Measurements from ENCODE around the gene PGAP6. TPM values are rescaled to one million over a fixed set of nuclear protein-coding genes. Genes with fewer than 3 reads are reported as not detected.
A peak's percentile ranks its signal among the peaks of the same experiment; 100 is the strongest.

PGAP6 gene
- total RNA-seq, 1 donor from 2014 or later = 80.5 TPM

DNA sequence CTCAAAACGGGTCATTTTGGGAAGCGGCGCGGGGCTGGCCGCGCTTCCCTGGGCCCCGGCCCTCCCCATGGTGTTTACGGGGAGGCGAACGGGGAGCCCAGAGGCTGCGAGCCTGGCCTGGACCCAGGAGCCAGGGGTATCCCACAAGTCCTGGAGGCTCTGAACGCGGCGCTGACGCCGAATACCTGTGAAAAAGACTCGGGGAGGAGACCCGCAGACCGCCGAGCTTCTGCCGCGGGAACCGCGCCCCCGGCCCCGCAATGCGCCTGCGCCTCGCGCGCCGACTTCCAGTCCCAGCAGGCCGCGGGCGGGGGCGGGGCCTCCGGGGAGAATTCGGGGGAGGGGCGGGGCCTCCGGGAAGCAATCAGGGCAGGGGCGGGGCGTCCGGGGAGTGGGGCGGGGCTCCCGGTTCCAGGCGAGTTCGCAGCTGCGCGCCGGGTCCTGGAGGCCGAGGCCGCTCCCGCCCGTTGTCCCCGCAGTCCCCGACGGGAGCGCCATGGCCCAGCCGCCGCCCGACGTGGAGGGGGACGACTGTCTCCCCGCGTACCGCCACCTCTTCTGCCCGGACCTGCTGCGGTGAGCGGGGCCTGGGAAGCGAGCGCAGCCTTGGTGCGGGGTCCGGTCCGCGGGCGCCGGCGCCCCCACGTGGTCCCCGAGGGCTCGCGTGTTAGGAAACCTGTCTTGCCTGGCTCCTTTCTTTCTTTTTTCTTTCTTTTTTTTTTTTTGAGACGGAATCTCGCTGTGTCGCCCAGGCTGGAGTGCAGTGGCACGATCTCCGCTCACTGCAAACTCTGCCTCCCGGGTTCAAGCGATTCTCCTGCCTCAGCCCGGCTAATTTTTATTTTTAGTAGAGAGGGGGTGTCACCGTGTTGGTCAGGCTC, 19.9 kb upstream of the PGAP6 start, which contains the start of gene DECR2:
Gene DECR2, plus strand, starts transcription at position 418 of the 881 bp plus-strand sequence. Its CDS starts 79 bp downstream, at position 497.
- peak within 1 kb of the TSS; percentile 98 for H2AFZ ChIP-seq (ENCODE audit: low read depth, low read length)
- peak within 1 kb of the TSS; percentile 87 for H3K9ac ChIP-seq (ENCODE audit: low read length)
- Mint-ChIP-seq H3K36me3 (ENCODE audit: low read depth, unreplicated experiment) (peaks cover 2% of the 10 kb centered on the region), H3K4me1 (ENCODE audit: low read depth, unreplicated experiment) (no peaks in the 10 kb centered on the region), H3K27me3 (ENCODE audit: low read depth, unreplicated experiment) (no peaks in the 10 kb centered on the region), H3K27ac (ENCODE audit: unreplicated experiment) (peak within 1 kb of the TSS; percentile 86), H3K9me3 (ENCODE audit: unreplicated experiment) (no peaks in the 10 kb centered on the region), H3K4me3 (ENCODE audit: unreplicated experiment) (peak within 1 kb of the TSS; percentile 87)
- FAIRE-seq (no peak), DNase-seq (ENCODE audit: low read depth) (peak; percentile 65)
- no peaks in the 10 kb centered on the region for H3K36me3 ChIP-seq (ENCODE audit: insufficient read depth, low read length)
- TF ChIP-seq, protein P1, sequence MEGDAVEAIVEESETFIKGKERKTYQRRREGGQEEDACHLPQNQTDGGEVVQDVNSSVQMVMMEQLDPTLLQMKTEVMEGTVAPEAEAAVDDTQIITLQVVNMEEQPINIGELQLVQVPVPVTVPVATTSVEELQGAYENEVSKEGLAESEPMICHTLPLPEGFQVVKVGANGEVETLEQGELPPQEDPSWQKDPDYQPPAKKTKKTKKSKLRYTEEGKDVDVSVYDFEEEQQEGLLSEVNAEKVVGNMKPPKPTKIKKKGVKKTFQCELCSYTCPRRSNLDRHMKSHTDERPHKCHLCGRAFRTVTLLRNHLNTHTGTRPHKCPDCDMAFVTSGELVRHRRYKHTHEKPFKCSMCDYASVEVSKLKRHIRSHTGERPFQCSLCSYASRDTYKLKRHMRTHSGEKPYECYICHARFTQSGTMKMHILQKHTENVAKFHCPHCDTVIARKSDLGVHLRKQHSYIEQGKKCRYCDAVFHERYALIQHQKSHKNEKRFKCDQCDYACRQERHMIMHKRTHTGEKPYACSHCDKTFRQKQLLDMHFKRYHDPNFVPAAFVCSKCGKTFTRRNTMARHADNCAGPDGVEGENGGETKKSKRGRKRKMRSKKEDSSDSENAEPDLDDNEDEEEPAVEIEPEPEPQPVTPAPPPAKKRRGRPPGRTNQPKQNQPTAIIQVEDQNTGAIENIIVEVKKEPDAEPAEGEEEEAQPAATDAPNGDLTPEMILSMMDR (IDR thresholded peaks at IDR 0.05; ENCODE audit: insufficient read depth, low read depth, low read length) = no peak
- no peak for TF ChIP-seq EZH2 (IDR thresholded peaks at IDR 0.05; ENCODE audit: insufficient read depth, low read length)
- H4K20me1 ChIP-seq (ENCODE audit: insufficient read depth, low read length) = peaks cover 25% of the 10 kb centered on the region
- H3K27me3 ChIP-seq (ENCODE audit: insufficient read depth, low read length) = no peaks in the 10 kb centered on the region
- H3K27ac ChIP-seq (ENCODE audit: low read depth, low read length) = peak within 1 kb of the TSS; percentile 75
- H3K79me2 ChIP-seq (ENCODE audit: insufficient read depth, low read length) = peaks cover 9% of the 10 kb centered on the region
- H3K4me3 ChIP-seq (ENCODE audit: insufficient read depth, low read depth, low read length) = peak within 1 kb of the TSS; percentile 78
- H3K9me3 ChIP-seq (ENCODE audit: insufficient read depth, low read depth, low read length) = no peaks in the 10 kb centered on the region
- peaks cover 8% of the 10 kb centered on the region for H3K4me1 ChIP-seq (ENCODE audit: insufficient read depth, low read length)
- peak within 1 kb of the TSS; percentile 93 for H3K4me2 ChIP-seq (ENCODE audit: low read length)

DNA sequence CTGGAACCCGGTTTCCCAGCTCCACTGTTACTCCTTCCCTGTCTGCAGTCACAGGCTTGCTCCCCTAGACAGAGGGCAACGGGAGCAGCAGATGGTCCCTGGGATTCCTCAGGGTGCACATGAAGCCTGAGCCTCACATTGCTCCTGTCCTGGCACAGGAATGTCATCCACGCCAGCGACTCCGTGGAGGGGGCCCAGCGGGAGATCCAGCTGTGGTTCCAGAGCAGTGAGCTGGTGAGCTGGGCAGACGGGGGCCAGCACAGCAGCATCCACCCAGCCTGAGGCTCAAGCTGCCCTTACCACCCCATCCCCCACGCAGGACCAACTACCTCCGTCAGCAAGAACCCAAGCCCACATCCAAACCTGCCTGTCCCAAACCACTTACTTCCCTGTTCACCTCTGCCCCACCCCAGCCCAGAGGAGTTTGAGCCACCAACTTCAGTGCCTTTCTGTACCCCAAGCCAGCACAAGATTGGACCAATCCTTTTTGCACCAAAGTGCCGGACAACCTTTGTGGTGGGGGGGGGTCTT, 18.3 kb upstream of the PGAP6 start:
- Histone ChIP-seq H3K27me3 (ENCODE audit: insufficient read depth, low read length) (no peaks in the 10 kb centered on the region), H3K9me3 (ENCODE audit: insufficient read depth, low read depth, low read length) (no peaks in the 10 kb centered on the region), H4K20me1 (ENCODE audit: insufficient read depth, low read length) (peaks cover 25% of the 10 kb centered on the region), H2AFZ (ENCODE audit: low read depth, low read length) (no peak overlapping the region), H3K4me1 (ENCODE audit: insufficient read depth, low read length) (peaks cover 8% of the 10 kb centered on the region), H3K79me2 (ENCODE audit: insufficient read depth, low read length) (peaks cover 9% of the 10 kb centered on the region), H3K27ac (ENCODE audit: low read depth, low read length) (no peak overlapping the region), H3K36me3 (ENCODE audit: insufficient read depth, low read length) (no peaks in the 10 kb centered on the region), H3K9ac (ENCODE audit: low read length) (peak overlapping the region; percentile 87), H3K4me2 (ENCODE audit: low read length) (peak overlapping the region; percentile 93), H3K4me3 (ENCODE audit: insufficient read depth, low read depth, low read length) (peak overlapping the region; percentile 78)
- TF ChIP-seq, protein P1 (IDR thresholded peaks at IDR 0.05; ENCODE audit: insufficient read depth, low read depth, low read length) = no peak
- TF ChIP-seq EZH2 (IDR thresholded peaks at IDR 0.05; ENCODE audit: insufficient read depth, low read length) = no peak
- H3K4me3 Mint-ChIP-seq (ENCODE audit: unreplicated experiment) = peak overlapping the region; percentile 84
- H3K9me3 Mint-ChIP-seq (ENCODE audit: unreplicated experiment) = no peaks in the 10 kb centered on the region
- H3K4me1 Mint-ChIP-seq (ENCODE audit: low read depth, unreplicated experiment) = no peaks in the 10 kb centered on the region
- no peak overlapping the region for H3K27ac Mint-ChIP-seq (ENCODE audit: unreplicated experiment)
- DNase-seq (ENCODE audit: low read depth) (no peak), FAIRE-seq (no peak)
- H3K27me3 Mint-ChIP-seq (ENCODE audit: low read depth, unreplicated experiment) = no peaks in the 10 kb centered on the region
- peaks cover 2% of the 10 kb centered on the region for H3K36me3 Mint-ChIP-seq (ENCODE audit: low read depth, unreplicated experiment)

Measured in astrocyte (in vitro differentiated cells and primary cell).